ENCODE data around the gene FCN3.

FCN3 gene

DNA sequence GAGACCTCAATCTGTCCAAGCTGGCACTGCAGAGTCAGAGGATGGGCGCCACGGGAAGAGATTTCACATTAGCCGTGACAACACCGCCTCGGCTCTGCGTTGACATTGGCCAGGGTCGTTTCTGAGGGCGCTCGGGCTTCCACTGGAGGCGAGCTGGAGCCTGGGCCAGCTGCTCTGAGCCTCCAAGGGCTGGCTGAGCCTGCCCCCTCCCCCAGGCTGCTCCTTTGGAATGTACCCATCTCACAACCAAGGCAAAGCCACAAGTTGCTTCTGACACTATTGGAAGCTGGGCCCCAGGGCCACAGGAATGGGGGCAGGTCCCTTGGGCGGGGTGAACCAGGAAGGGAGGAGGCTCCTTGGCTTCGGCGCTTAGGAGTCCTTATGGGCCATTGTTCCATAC is 30.4 kb upstream of the FCN3 start:
- H3K79me2 ChIP-seq (ENCODE audit: control insufficient read depth, low read length), result no peaks in the 10 kb centered on the region
- no peak overlapping the region for H3K27ac ChIP-seq (ENCODE audit: low read depth, low read length)
- TF ChIP-seq, protein P1, sequence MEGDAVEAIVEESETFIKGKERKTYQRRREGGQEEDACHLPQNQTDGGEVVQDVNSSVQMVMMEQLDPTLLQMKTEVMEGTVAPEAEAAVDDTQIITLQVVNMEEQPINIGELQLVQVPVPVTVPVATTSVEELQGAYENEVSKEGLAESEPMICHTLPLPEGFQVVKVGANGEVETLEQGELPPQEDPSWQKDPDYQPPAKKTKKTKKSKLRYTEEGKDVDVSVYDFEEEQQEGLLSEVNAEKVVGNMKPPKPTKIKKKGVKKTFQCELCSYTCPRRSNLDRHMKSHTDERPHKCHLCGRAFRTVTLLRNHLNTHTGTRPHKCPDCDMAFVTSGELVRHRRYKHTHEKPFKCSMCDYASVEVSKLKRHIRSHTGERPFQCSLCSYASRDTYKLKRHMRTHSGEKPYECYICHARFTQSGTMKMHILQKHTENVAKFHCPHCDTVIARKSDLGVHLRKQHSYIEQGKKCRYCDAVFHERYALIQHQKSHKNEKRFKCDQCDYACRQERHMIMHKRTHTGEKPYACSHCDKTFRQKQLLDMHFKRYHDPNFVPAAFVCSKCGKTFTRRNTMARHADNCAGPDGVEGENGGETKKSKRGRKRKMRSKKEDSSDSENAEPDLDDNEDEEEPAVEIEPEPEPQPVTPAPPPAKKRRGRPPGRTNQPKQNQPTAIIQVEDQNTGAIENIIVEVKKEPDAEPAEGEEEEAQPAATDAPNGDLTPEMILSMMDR (IDR thresholded peaks at IDR 0.05; ENCODE audit: low read depth, low read length, poor library complexity, severe bottlenecking), result no peak
- no peak for TF ChIP-seq EZH2phosphoT487 (IDR thresholded peaks at IDR 0.05; ENCODE audit: borderline replicate concordance, low read length)
- no peak overlapping the region for H3K4me3 ChIP-seq (ENCODE audit: low read length)
- peaks cover 22% of the 10 kb centered on the region for H3K4me1 ChIP-seq (ENCODE audit: control insufficient read depth, low read length)
- H3K9me2 ChIP-seq (replicated peaks; ENCODE audit: control insufficient read depth, low read length), result no peaks in the 10 kb centered on the region
- no peak overlapping the region for H3K4me2 ChIP-seq (ENCODE audit: low read length)
- H3F3A ChIP-seq (ENCODE audit: control insufficient read depth, insufficient read depth), result 0 out of 2 replicates have a peak, but pooled peaks cover 4% of the 10 kb centered on the region
- no peaks in the 10 kb centered on the region for H3K27me3 ChIP-seq (ENCODE audit: control insufficient read depth, low read length)
- no peaks in the 10 kb centered on the region for H4K20me1 ChIP-seq (ENCODE audit: control insufficient read depth, insufficient read depth, low read depth, low read length)
- H3K9me3 ChIP-seq (ENCODE audit: control insufficient read depth, insufficient read depth, low read length), result no peaks in the 10 kb centered on the region
- H3K36me3 ChIP-seq (ENCODE audit: control insufficient read depth, low read length), result peaks cover 11% of the 10 kb centered on the region

DNA sequence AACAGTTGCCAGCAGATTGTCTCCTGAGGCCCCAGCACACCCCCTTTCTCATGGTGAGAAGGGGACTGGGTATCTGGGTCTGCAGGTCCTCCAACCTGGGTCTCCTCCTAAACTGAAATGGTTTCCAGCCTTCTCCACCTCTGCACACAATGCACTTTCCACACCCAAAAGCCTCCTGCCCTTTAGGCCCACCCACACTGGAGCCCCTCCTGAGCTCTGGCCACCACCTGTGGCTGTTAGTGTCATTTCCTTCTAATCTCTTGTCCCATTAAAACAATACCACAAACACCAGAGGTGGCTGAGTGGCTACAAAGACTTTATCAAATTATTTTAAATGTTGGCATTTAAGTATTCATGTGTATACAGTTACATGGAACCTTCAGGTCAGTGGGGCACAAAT is 29.3 kb upstream of the FCN3 start:
- Histone ChIP-seq H3K4me3 (ENCODE audit: low read length) (no peak overlapping the region), H3K4me1 (ENCODE audit: control insufficient read depth, low read length) (peaks cover 22% of the 10 kb centered on the region), H4K20me1 (ENCODE audit: control insufficient read depth, insufficient read depth, low read depth, low read length) (no peaks in the 10 kb centered on the region), H3K36me3 (ENCODE audit: control insufficient read depth, low read length) (peaks cover 5% of the 10 kb centered on the region; the same call in 1 of the 2 replicates), H3K9me3 (ENCODE audit: control insufficient read depth, insufficient read depth, low read length) (no peaks in the 10 kb centered on the region), H3K27ac (ENCODE audit: low read depth, low read length) (no peak overlapping the region), H3K79me2 (ENCODE audit: control insufficient read depth, low read length) (no peaks in the 10 kb centered on the region), H3K9me2 (replicated peaks; ENCODE audit: control insufficient read depth, low read length) (no peaks in the 10 kb centered on the region), H3K4me2 (ENCODE audit: low read length) (peak overlapping the region; percentile 16; the same call in 1 of the 2 replicates), H3K27me3 (ENCODE audit: control insufficient read depth, low read length) (no peaks in the 10 kb centered on the region), H3F3A (ENCODE audit: control insufficient read depth, insufficient read depth) (0 out of 2 replicates have a peak, but pooled peaks cover 4% of the 10 kb centered on the region)
- no peak for TF ChIP-seq EZH2phosphoT487 (IDR thresholded peaks at IDR 0.05; ENCODE audit: borderline replicate concordance, low read length)
- TF ChIP-seq, protein P1 (IDR thresholded peaks at IDR 0.05; ENCODE audit: low read depth, low read length, poor library complexity, severe bottlenecking), result no peak

- Histone ChIP-seq H3K27me3 (ENCODE audit: control insufficient read depth, low read length) (no peaks in the 10 kb centered on the region), H4K20me1 (ENCODE audit: control insufficient read depth, insufficient read depth, low read depth, low read length) (no peaks in the 10 kb centered on the region), H3K9me3 (ENCODE audit: control insufficient read depth, insufficient read depth, low read length) (no peaks in the 10 kb centered on the region), H3F3A (ENCODE audit: control insufficient read depth, insufficient read depth) (0 out of 2 replicates have a peak, but pooled peaks cover 4% of the 10 kb centered on the region), H3K4me2 (ENCODE audit: low read length) (peak overlapping the region; percentile 16), H3K9me2 (replicated peaks; ENCODE audit: control insufficient read depth, low read length) (no peaks in the 10 kb centered on the region), H3K79me2 (ENCODE audit: control insufficient read depth, low read length) (no peaks in the 10 kb centered on the region), H3K4me3 (ENCODE audit: low read length) (no peak overlapping the region), H3K27ac (ENCODE audit: low read depth, low read length) (no peak overlapping the region), H3K36me3 (ENCODE audit: control insufficient read depth, low read length) (peaks cover 5% of the 10 kb centered on the region; the same call in 1 of the 2 replicates), H3K4me1 (ENCODE audit: control insufficient read depth, low read length) (peaks cover 22% of the 10 kb centered on the region)
- TF ChIP-seq, protein P1 (IDR thresholded peaks at IDR 0.05; ENCODE audit: low read depth, low read length, poor library complexity, severe bottlenecking), result peak; percentile 66
- no peak for TF ChIP-seq EZH2phosphoT487 (IDR thresholded peaks at IDR 0.05; ENCODE audit: borderline replicate concordance, low read length)
Observed at GRCh38 chr1:27403065-27403726, 28.6 kb upstream of the FCN3 start.

All from DOHH2 (cell line).